ENCODE measurements around the gene HSD11B1. TPM values are rescaled to one million over a fixed set of nuclear protein-coding genes. Genes with fewer than 3 reads are reported as not detected.

Gene HSD11B1
- total and polyA plus RNA-seq, 9 donors, result 0.18 to 0.43 (median 0.23) TPM; not detected in 4

GRCh38 chr1:209723265-209723664, 18.6 kb downstream of the HSD11B1 start:
- WGBS (ENCODE audit: insufficient coverage), result no CpG with 5 or more reads among the region's 3 CpGs
- H3K4me3 ChIP-seq (ENCODE audit: low read length), result no peak overlapping the region
- H3K27me3 ChIP-seq (ENCODE audit: control insufficient read depth, insufficient read depth, low read length), result no peaks in the 10 kb centered on the region
- no peaks in the 10 kb centered on the region for H3K9me3 ChIP-seq (replicated peaks; ENCODE audit: control insufficient read depth, low read depth, low read length)
- H3K36me3 ChIP-seq (ENCODE audit: control insufficient read depth, insufficient read depth, low read length), result no peaks in the 10 kb centered on the region
- no peak overlapping the region for H3K27ac ChIP-seq (ENCODE audit: low read length)
- DNase-seq, result no peak
- no peaks in the 10 kb centered on the region for H3K4me1 ChIP-seq (ENCODE audit: control insufficient read depth, insufficient read depth, low read length)

DNA sequence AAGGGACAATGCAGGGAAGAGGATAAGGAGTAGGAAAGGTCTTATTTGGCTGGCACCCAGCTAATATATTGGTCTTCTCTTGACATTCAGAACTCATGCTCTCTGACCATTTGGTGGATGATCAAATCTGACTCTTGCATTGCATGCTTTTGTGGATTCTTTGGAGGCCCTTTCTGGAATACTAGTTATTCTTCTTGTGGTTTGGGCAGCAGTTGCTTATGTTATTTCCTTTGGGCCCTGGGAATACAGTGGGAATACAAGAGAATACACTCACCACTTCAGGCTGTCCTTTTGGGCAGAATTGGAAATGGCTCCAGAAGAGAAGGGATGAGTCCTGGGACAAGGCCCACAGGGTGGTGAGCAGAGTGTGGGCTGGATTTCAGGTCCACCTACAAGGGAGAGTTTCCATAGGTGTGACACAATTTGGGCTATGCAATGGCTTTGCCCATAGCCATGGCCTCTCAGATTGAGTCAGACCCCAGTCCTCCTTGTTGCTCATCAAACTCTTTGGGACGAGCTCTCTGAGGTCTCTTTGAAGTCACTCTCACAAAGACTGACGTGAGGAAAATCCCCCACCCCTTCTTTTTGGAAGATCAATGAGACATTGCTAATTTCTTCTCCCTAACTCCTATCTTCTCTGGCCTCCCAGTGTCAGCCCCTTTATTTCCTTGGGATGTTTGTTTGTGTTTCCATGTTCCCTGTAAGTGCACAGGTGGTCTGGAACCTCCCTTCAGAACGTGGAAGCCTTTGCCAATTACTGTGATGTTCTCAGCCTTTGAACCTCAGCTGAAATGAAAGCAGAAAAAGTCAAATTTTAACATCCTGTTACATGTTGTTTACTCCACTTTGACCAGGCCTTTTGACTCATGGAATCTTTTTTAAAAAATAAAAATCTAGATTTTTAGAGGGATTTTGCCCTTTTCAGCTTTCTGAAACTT, 19.4 kb downstream of the HSD11B1 start:
- Histone ChIP-seq H3K4me1 (ENCODE audit: control insufficient read depth, insufficient read depth, low read length) (no peaks in the 10 kb centered on the region), H3K27ac (ENCODE audit: low read length) (no peak overlapping the region), H3K36me3 (ENCODE audit: control insufficient read depth, insufficient read depth, low read length) (no peaks in the 10 kb centered on the region), H3K4me3 (ENCODE audit: low read length) (no peak overlapping the region), H3K27me3 (ENCODE audit: control insufficient read depth, insufficient read depth, low read length) (no peaks in the 10 kb centered on the region), H3K9me3 (replicated peaks; ENCODE audit: control insufficient read depth, low read depth, low read length) (no peaks in the 10 kb centered on the region)
- WGBS (ENCODE audit: insufficient coverage), result 63% methylated on average over 2 of the region's 3 CpGs
- DNase-seq, result no peak

DNA sequence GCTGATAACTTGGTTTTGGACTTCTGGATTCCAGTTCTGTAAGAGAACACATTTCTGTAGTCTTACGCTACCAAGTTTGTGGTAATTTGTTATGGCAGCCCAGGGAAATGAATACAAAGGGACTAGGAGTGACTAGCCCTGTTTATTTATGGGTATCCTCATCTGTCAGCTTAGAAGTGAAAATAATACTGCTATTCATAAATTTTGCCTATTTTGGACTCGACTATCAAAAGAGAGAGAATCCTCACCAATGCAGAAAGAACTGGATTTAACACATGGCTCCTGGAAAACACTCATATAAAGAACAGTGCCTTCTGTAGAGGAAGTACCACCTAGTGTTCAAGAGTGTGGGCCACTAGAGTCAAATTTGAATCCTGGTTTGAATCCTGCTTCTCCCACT, 22.6 kb downstream of the HSD11B1 start:
- Histone ChIP-seq H3K27ac (ENCODE audit: low read length) (no peak overlapping the region), H3K36me3 (ENCODE audit: control insufficient read depth, insufficient read depth, low read length) (no peaks in the 10 kb centered on the region)

GRCh38 chr1:209727785-209728184, 23.1 kb downstream of the HSD11B1 start:
- Histone ChIP-seq H3K36me3 (ENCODE audit: control insufficient read depth, insufficient read depth, low read length) (no peaks in the 10 kb centered on the region), H3K27ac (ENCODE audit: low read length) (no peak overlapping the region), H3K9me3 (replicated peaks; ENCODE audit: control insufficient read depth, low read depth, low read length) (no peaks in the 10 kb centered on the region), H3K27me3 (ENCODE audit: control insufficient read depth, insufficient read depth, low read length) (no peaks in the 10 kb centered on the region), H3K4me3 (ENCODE audit: low read length) (no peak overlapping the region), H3K4me1 (ENCODE audit: control insufficient read depth, insufficient read depth, low read length) (no peaks in the 10 kb centered on the region)
- DNase-seq, result no peak
- 80% methylated on average over 2 of the region's 3 CpGs for WGBS (ENCODE audit: insufficient coverage)

More for the DNA sequence above, 22.6 kb downstream of the HSD11B1 start:
- H3K27me3 ChIP-seq (ENCODE audit: control insufficient read depth, insufficient read depth, low read length), result no peaks in the 10 kb centered on the region
- no peak overlapping the region for H3K4me3 ChIP-seq (ENCODE audit: low read length)
- 80% methylated on average over 1 of the region's 2 CpGs for WGBS (ENCODE audit: insufficient coverage)
- no peak for DNase-seq
- H3K4me1 ChIP-seq (ENCODE audit: control insufficient read depth, insufficient read depth, low read length), result no peaks in the 10 kb centered on the region
- H3K9me3 ChIP-seq (replicated peaks; ENCODE audit: control insufficient read depth, low read depth, low read length), result no peaks in the 10 kb centered on the region

DNA sequence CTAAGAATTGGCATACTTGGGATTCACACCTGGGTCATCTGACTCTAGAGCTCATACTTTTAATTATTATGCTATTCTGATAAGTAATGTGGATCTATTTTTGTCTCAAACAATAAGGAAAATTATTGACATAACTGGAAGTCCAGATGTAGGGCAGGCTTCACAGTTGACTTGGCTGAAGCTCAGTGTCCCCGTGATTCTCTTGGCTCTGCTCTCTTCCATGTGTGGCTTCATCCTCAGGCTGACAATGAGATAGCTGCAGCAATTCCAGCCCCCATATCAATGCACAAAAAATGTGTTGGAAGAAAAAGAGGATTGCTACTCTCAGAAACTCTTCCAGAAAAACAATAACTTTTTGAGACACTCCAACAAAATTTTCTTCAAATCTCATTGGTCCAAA, 23.8 kb downstream of the HSD11B1 start:
- Histone ChIP-seq H3K9me3 (replicated peaks; ENCODE audit: control insufficient read depth, low read depth, low read length) (no peaks in the 10 kb centered on the region), H3K36me3 (ENCODE audit: control insufficient read depth, insufficient read depth, low read length) (no peaks in the 10 kb centered on the region), H3K4me3 (ENCODE audit: low read length) (no peak overlapping the region), H3K27me3 (ENCODE audit: control insufficient read depth, insufficient read depth, low read length) (no peaks in the 10 kb centered on the region), H3K4me1 (ENCODE audit: control insufficient read depth, insufficient read depth, low read length) (no peaks in the 10 kb centered on the region), H3K27ac (ENCODE audit: low read length) (no peak overlapping the region)
- peak; percentile 57 for DNase-seq
- WGBS (ENCODE audit: insufficient coverage), result no CpG with 5 or more reads among the region's 1 CpG

- DNase-seq, result no peak
- Histone ChIP-seq H3K4me1 (ENCODE audit: control insufficient read depth, insufficient read depth, low read length) (no peaks in the 10 kb centered on the region), H3K36me3 (ENCODE audit: control insufficient read depth, insufficient read depth, low read length) (no peaks in the 10 kb centered on the region), H3K27me3 (ENCODE audit: control insufficient read depth, insufficient read depth, low read length) (no peaks in the 10 kb centered on the region), H3K27ac (ENCODE audit: low read length) (no peak overlapping the region), H3K9me3 (replicated peaks; ENCODE audit: control insufficient read depth, low read depth, low read length) (no peaks in the 10 kb centered on the region), H3K4me3 (ENCODE audit: low read length) (no peak overlapping the region)
- WGBS (ENCODE audit: insufficient coverage), result no CpG with 5 or more reads among the region's 1 CpG
Observed at GRCh38 chr1:209729436-209729835, 24.8 kb downstream of the HSD11B1 start.

DNA sequence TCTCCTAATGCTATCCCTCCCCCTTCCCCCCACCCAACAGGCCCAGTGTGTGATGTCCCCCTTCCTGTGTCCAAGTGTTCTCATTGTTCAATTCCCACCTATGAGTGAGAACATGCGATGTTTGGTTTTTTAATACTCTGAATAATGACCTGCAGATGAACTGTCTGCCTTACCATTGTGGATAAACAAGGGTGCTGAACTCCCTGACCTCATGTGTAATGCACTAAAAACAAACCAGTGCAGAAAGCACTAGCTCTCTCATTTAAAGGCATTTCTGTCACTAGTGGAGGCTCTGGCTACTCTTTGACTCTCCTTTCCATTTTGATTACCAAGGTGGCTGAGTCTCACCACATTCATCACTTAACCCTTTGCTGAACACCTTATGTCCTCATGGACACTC, 28.1 kb downstream of the HSD11B1 start:
- Histone ChIP-seq H3K27ac (ENCODE audit: low read length) (no peak overlapping the region), H3K9me3 (replicated peaks; ENCODE audit: control insufficient read depth, low read depth, low read length) (no peaks in the 10 kb centered on the region), H3K36me3 (ENCODE audit: control insufficient read depth, insufficient read depth, low read length) (no peaks in the 10 kb centered on the region), H3K27me3 (ENCODE audit: control insufficient read depth, insufficient read depth, low read length) (no peaks in the 10 kb centered on the region), H3K4me3 (ENCODE audit: low read length) (no peak overlapping the region), H3K4me1 (ENCODE audit: control insufficient read depth, insufficient read depth, low read length) (no peaks in the 10 kb centered on the region)
- 80% methylated on average over 1 of the region's 1 CpG for WGBS (ENCODE audit: insufficient coverage)
- no peak for DNase-seq

DNA sequence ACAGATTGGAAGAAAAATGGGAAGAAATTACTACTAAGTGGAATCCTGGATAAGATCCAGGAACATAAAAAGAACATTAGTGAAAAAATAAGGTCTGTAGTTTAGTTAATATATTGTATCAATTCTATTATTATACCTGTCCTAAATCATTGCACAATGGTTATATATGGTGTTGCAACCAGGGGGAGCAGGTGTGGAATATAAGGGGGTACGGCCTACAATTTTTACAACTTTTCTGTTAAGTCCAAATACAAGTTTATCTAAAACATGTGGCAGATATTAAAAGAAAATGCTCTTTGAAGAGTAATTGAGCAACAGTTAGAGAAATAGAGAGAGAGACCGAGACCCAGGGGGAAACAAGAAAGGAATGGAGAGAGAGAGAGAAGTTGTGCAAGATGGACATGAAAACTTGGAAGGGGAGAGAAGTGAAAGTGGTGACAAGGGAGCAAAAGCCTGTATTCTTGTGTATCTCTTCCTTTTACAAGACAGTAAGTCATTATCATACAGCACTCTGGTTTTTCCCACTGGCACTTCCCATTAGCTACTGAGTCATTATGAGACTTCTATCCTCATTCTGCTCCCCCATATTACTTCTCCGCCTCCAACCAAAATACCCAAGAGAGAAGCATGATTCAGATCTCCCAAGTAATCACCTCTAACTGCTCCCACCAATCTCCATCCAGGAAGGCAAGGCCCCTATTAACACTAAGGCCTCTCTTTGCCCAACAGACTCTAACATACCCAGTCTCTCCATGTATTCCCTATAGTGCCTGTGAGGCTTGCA, 29.0 kb downstream of the HSD11B1 start:
- H3K9me3 ChIP-seq (replicated peaks; ENCODE audit: control insufficient read depth, low read depth, low read length), result no peaks in the 10 kb centered on the region
- WGBS (ENCODE audit: insufficient coverage), result 89% methylated on average over 2 of the region's 3 CpGs
- peak; percentile 39 for DNase-seq
- H3K36me3 ChIP-seq (ENCODE audit: control insufficient read depth, insufficient read depth, low read length), result no peaks in the 10 kb centered on the region
- H3K27ac ChIP-seq (ENCODE audit: low read length), result no peak overlapping the region
- no peaks in the 10 kb centered on the region for H3K27me3 ChIP-seq (ENCODE audit: control insufficient read depth, insufficient read depth, low read length)
- no peaks in the 10 kb centered on the region for H3K4me1 ChIP-seq (ENCODE audit: control insufficient read depth, insufficient read depth, low read length)
- H3K4me3 ChIP-seq (ENCODE audit: low read length), result no peak overlapping the region

DNA sequence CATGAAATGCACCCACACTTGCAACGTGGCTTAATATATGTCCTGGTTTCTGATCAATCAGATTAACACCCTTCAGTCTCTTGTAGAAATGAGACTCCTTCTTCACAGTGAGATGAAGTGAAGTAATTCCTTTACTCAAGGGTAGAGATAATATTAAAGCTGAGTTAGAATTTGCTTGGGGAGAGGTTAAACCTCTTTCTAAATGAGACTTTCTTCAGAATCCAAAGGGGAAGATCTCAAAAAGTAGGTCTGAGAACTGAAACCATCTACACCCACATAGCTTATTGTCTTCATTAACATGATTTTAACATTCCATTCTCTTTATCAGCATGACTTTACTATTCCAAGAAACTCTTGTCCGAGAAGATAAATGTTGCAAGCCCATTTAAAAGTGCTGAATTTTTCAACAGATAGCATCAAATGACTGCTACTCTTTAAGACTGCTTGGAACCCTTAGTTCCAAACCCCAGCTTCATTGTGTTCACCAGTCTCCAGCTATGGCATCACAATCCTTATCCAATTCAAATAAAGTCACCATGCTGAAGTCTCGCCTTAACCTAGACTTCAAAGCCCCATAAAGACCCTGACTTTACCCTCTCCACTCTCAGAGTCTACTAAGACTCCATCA, 32.0 kb downstream of the HSD11B1 start:
- H3K27ac ChIP-seq (ENCODE audit: low read length), result no peak overlapping the region
- H3K36me3 ChIP-seq (ENCODE audit: control insufficient read depth, insufficient read depth, low read length), result no peaks in the 10 kb centered on the region
- H3K4me1 ChIP-seq (ENCODE audit: control insufficient read depth, insufficient read depth, low read length), result no peaks in the 10 kb centered on the region
- DNase-seq, result no peak
- H3K27me3 ChIP-seq (ENCODE audit: control insufficient read depth, insufficient read depth, low read length), result no peaks in the 10 kb centered on the region
- WGBS (ENCODE audit: insufficient coverage), result no CpG with 5 or more reads among the region's 3 CpGs
- no peak overlapping the region for H3K4me3 ChIP-seq (ENCODE audit: low read length)
- H3K9me3 ChIP-seq (replicated peaks; ENCODE audit: control insufficient read depth, low read depth, low read length), result no peaks in the 10 kb centered on the region

DNA sequence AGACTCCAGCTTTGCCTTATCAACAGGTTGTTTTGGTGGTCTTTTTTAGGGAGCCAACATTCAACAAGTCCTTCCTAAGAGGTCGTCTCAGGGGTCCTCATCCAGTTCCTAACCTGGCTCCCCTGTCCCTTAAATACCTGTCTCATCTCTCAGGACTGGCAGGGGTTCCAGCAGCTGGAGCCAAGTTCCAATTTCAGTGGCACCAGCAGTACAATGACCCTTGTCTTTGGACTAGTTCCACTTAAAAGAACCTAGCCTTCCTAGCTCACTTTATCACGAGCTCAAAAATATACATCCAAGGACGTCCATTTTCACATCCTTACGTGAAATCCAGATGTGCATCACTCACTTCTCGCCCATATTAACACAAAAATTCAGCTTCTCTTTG, 32.5 kb downstream of the HSD11B1 start:
- H3K27me3 ChIP-seq (ENCODE audit: control insufficient read depth, insufficient read depth, low read length), result no peaks in the 10 kb centered on the region
- H3K9me3 ChIP-seq (replicated peaks; ENCODE audit: control insufficient read depth, low read depth, low read length), result no peaks in the 10 kb centered on the region
- H3K36me3 ChIP-seq (ENCODE audit: control insufficient read depth, insufficient read depth, low read length), result no peaks in the 10 kb centered on the region
- DNase-seq, result no peak
- no peak overlapping the region for H3K4me3 ChIP-seq (ENCODE audit: low read length)
- H3K27ac ChIP-seq (ENCODE audit: low read length), result no peak overlapping the region
- 39% methylated on average over 2 of the region's 5 CpGs for WGBS (ENCODE audit: insufficient coverage)
- no peaks in the 10 kb centered on the region for H3K4me1 ChIP-seq (ENCODE audit: control insufficient read depth, insufficient read depth, low read length)
